WTC11 (cell line): ENCODE results near the gene DAB1. TPM values are rescaled to one million over a fixed set of nuclear protein-coding genes. Genes with fewer than 3 reads are reported as not detected.

Experiments
- ATAC-seq: fragments of 200-7000 bp; cut with Tn5 transposase; 2 replicates; pipeline ENCODE4 v1.10.0; 2021; ENCODE audit warnings: mild to moderate bottlenecking, moderate library complexity
- CTCF ChIA-PET: fragments of 300-600 bp; sonication (Branson Sonifier 250); formaldehyde crosslinking; loops from one replicate; lab custom pipeline; 2021; ENCODE audit warnings: antibody characterized with exemption; lab: Charles Lee
- POLR2A ChIA-PET: fragments of 350-600 bp; sonication (Branson Sonifier 250); formaldehyde crosslinking; loops from one replicate; lab custom pipeline; 2021; ENCODE audit warnings: antibody characterized with exemption; lab: Charles Lee
- DNase-seq: peaks from one replicate; pipeline ENCODE4 v3.0.0; 2021; ENCODE audit warnings: low spot score
- H3K27ac Mint-ChIP-seq: 2 replicates; pipeline ENCODE4 v1.8.0; 2021; ENCODE audit warnings: mixed read lengths
- H3K27me3 Mint-ChIP-seq: 2 replicates; pipeline ENCODE4 v1.8.0; 2021; ENCODE audit warnings: low read depth, mild to moderate bottlenecking, moderate library complexity, mixed read lengths
- H3K36me3 Mint-ChIP-seq: 2 replicates; pipeline ENCODE4 v1.8.0; 2021; ENCODE audit warnings: mixed read lengths
- H3K4me1 Mint-ChIP-seq: 2 replicates; pipeline ENCODE4 v1.8.0; 2022; ENCODE audit warnings: mixed read lengths
- H3K4me3 Mint-ChIP-seq: 2 replicates; pipeline ENCODE4 v1.8.0; 2021; ENCODE audit warnings: mild to moderate bottlenecking, moderate library complexity, mixed read lengths
- H3K9me3 Mint-ChIP-seq: 2 replicates; pipeline ENCODE4 v1.8.0; 2021; ENCODE audit warnings: mixed read lengths
- CREM ChIP-seq: sonication (generic); formaldehyde crosslinking; IDR thresholded peaks from 2 replicates; pipeline ENCODE4 v1.8.1; 2022; ENCODE audit warnings: mild to moderate bottlenecking, missing genetic modification reagents, moderate library complexity
- CTCF ChIP-seq: fragments of 200-600 bp; IDR thresholded peaks from 2 replicates; pipeline ENCODE4 v1.8.0; 2022; ENCODE audit warnings: antibody characterized with exemption
- E2F5 ChIP-seq: sonication (generic); formaldehyde crosslinking; IDR thresholded peaks from 2 replicates; pipeline ENCODE4 v1.8.1; 2022; ENCODE audit warnings: mild to moderate bottlenecking, moderate library complexity, missing genetic modification reagents
- FOXJ3 ChIP-seq: sonication (generic); formaldehyde crosslinking; IDR thresholded peaks from 2 replicates; pipeline ENCODE4 v1.9.0; 2021; ENCODE audit warnings: missing genetic modification reagents, mild to moderate bottlenecking, borderline replicate concordance
- GABPB1 ChIP-seq: sonication (generic); formaldehyde crosslinking; IDR thresholded peaks from 2 replicates; pipeline ENCODE4 v1.8.1; 2023; ENCODE audit warnings: mild to moderate bottlenecking, missing genetic modification reagents
- GRHL2 ChIP-seq: fragments of 250-450 bp; sonication (Bioruptor Pico); IDR thresholded peaks from 2 replicates; pipeline ENCODE4 v1.8.0; 2022; ENCODE audit warnings: mild to moderate bottlenecking, moderate library complexity; ENCODE audit not compliant: insufficient replicate concordance, severe bottlenecking
- KAT7 ChIP-seq: sonication (generic); formaldehyde crosslinking; IDR thresholded peaks from 2 replicates; pipeline ENCODE4 v1.8.1; 2023; ENCODE audit warnings: missing genetic modification reagents, mild to moderate bottlenecking, borderline replicate concordance
- MAX ChIP-seq: sonication (generic); formaldehyde crosslinking; IDR thresholded peaks from 2 replicates; pipeline ENCODE4 v1.8.0; 2022; ENCODE audit warnings: mild to moderate bottlenecking, missing genetic modification reagents
- NFATC4 ChIP-seq: fragments of 250-450 bp; sonication (Bioruptor Pico); IDR thresholded peaks from 2 replicates; pipeline ENCODE4 v1.9.0; 2021; ENCODE audit warnings: mild to moderate bottlenecking
- NR3C1 ChIP-seq: sonication (generic); formaldehyde crosslinking; conservative IDR thresholded peaks from 2 replicates; pipeline ENCODE4 v1.8.1; 2023; ENCODE audit warnings: low read depth, mild to moderate bottlenecking, missing genetic modification reagents
- PRRX2 ChIP-seq: fragments of 250-450 bp; sonication (Bioruptor Pico); IDR thresholded peaks from 2 replicates; pipeline ENCODE4 v1.8.0; 2021; ENCODE audit warnings: mild to moderate bottlenecking
- SMAD4 ChIP-seq: sonication (generic); formaldehyde crosslinking; IDR thresholded peaks from 2 replicates; pipeline ENCODE4 v1.8.0; 2022; ENCODE audit warnings: mild to moderate bottlenecking, missing genetic modification reagents
- TP53 ChIP-seq: sonication (generic); formaldehyde crosslinking; IDR thresholded peaks from 2 replicates; pipeline ENCODE4 v1.8.1; 2023; ENCODE audit warnings: mild to moderate bottlenecking, missing genetic modification reagents
- ZNF232 ChIP-seq: sonication (generic); formaldehyde crosslinking; IDR thresholded peaks from 2 replicates; pipeline ENCODE4 v1.8.0; 2022; ENCODE audit warnings: mild to moderate bottlenecking, missing genetic modification reagents
- ZNF423 ChIP-seq: fragments of 250-450 bp; sonication (Bioruptor Pico); IDR thresholded peaks from 2 replicates; pipeline ENCODE4 v2.1.2; 2022; ENCODE audit warnings: mild to moderate bottlenecking, moderate library complexity
- total RNA-seq: library from RNA; stranded (reverse); gene quantifications from 3 replicates; pipeline ENCODE4 v1.2.3, GENCODE V29; 2021
- TF ChIP-seq, protein P1 (sequence below): fragments of 250-450 bp; sonication (Bioruptor Pico); conservative IDR thresholded peaks from 2 replicates; pipeline ENCODE4 v1.9.0; 2021; ENCODE audit warnings: mild to moderate bottlenecking
- TF ChIP-seq, protein P2 (sequence below): sonication (generic); formaldehyde crosslinking; IDR thresholded peaks from 2 replicates; pipeline ENCODE4 v1.8.1; 2023; ENCODE audit warnings: mild to moderate bottlenecking, missing genetic modification reagents, borderline replicate concordance
- TF ChIP-seq, protein P3 (sequence below): sonication (generic); formaldehyde crosslinking; IDR thresholded peaks from 2 replicates; pipeline ENCODE4 v1.8.1; 2023; ENCODE audit warnings: mild to moderate bottlenecking, moderate library complexity, missing genetic modification reagents

DAB1 gene
- total RNA-seq, 1 experiment from 2014 or later: 10.7 TPM

DNA sequence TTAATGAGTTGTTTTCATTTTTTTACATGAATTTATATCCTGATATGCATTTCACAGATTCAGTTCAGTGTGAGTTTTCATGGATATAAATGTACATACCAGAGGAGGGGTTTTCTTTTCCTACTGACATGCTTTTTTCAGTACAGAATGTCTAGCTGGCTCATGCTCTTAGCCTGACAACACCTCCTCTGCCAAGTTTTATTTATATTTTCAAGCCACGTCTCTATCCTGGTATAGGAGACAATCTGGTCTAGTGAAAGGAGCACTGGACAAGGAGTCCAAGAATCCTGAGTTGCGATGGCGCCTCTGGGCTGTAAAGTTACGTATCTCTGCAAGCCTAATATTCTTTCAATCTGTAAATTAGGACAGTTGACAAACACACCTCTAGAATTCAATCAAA is 4.9 kb downstream of the DAB1 start:
- Mint-ChIP-seq H3K4me1 (peaks cover 17% of the 10 kb centered on the region), H3K36me3 (no peaks in the 10 kb centered on the region), H3K27ac (no peak overlapping the region), H3K9me3 (no peaks in the 10 kb centered on the region), H3K4me3 (no peak overlapping the region), H3K27me3 (peaks cover 14% of the 10 kb centered on the region)
- no peak for TF ChIP-seq PRRX2 (CRISPR knock-in tag)
- TF ChIP-seq CREM (CRISPR knock-in tag): no peak
- TF ChIP-seq, protein P1, sequence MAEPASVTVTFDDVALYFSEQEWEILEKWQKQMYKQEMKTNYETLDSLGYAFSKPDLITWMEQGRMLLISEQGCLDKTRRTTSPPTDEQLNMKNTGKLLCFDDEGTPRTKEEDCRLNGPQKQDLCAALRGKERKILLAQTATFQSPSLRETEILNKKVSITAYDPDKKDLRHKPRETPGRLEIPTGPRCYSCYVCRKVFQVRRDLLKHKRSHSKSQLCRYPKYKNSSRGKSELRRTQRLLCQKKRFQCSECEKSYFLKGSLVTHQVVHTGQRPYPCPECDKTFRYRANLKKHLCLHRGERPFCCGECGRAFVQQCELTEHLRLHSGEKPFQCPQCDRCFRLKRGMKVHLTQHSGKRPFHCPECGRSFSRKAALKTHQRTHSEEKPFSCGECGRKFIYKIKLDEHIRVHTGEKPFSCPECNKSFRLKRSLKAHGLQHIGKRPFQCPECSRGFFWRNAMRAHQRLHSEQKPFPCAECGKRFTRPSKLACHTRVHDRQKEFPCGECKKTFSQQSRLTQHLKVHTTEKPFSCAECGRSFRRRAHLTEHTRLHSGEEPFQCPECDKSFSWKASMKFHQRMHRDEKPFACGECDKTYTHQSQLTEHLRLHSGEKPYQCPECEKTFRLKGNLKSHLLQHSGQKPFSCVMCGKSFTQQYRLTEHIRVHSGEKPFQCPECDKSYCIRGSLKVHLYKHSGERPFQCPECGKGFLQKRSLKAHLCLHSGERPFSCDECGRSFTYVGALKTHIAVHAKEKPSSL (CRISPR knock-in tag): no peak
- no peak for TF ChIP-seq MAX (CRISPR knock-in tag)
- TF ChIP-seq KAT7 (CRISPR knock-in tag): no peak
- no peak for TF ChIP-seq NFATC4 (CRISPR knock-in tag)
- TF ChIP-seq, protein P2, sequence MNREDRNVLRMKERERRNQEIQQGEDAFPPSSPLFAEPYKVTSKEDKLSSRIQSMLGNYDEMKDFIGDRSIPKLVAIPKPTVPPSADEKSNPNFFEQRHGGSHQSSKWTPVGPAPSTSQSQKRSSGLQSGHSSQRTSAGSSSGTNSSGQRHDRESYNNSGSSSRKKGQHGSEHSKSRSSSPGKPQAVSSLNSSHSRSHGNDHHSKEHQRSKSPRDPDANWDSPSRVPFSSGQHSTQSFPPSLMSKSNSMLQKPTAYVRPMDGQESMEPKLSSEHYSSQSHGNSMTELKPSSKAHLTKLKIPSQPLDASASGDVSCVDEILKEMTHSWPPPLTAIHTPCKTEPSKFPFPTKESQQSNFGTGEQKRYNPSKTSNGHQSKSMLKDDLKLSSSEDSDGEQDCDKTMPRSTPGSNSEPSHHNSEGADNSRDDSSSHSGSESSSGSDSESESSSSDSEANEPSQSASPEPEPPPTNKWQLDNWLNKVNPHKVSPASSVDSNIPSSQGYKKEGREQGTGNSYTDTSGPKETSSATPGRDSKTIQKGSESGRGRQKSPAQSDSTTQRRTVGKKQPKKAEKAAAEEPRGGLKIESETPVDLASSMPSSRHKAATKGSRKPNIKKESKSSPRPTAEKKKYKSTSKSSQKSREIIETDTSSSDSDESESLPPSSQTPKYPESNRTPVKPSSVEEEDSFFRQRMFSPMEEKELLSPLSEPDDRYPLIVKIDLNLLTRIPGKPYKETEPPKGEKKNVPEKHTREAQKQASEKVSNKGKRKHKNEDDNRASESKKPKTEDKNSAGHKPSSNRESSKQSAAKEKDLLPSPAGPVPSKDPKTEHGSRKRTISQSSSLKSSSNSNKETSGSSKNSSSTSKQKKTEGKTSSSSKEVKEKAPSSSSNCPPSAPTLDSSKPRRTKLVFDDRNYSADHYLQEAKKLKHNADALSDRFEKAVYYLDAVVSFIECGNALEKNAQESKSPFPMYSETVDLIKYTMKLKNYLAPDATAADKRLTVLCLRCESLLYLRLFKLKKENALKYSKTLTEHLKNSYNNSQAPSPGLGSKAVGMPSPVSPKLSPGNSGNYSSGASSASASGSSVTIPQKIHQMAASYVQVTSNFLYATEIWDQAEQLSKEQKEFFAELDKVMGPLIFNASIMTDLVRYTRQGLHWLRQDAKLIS (CRISPR knock-in tag): no peak
- no peak for TF ChIP-seq NR3C1
- TF ChIP-seq GABPB1 (CRISPR knock-in tag): no peak
- no peak for TF ChIP-seq ZNF232 (CRISPR knock-in tag)
- TF ChIP-seq ZNF423 (CRISPR knock-in tag): no peak
- no peak for TF ChIP-seq SMAD4 (CRISPR knock-in tag)
- no peak for TF ChIP-seq TP53 (CRISPR knock-in tag)
- no peak for TF ChIP-seq CTCF
- no peak for TF ChIP-seq E2F5
- TF ChIP-seq FOXJ3 (CRISPR knock-in tag): no peak
- TF ChIP-seq, protein P3, sequence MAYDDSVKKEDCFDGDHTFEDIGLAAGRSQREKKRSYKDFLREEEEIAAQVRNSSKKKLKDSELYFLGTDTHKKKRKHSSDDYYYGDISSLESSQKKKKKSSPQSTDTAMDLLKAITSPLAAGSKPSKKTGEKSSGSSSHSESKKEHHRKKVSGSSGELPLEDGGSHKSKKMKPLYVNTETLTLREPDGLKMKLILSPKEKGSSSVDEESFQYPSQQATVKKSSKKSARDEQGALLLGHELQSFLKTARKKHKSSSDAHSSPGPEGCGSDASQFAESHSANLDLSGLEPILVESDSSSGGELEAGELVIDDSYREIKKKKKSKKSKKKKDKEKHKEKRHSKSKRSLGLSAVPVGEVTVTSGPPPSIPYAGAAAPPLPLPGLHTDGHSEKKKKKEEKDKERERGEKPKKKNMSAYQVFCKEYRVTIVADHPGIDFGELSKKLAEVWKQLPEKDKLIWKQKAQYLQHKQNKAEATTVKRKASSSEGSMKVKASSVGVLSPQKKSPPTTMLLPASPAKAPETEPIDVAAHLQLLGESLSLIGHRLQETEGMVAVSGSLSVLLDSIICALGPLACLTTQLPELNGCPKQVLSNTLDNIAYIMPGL (CRISPR knock-in tag): no peak
- TF ChIP-seq GRHL2 (CRISPR knock-in tag): no peak
- POLR2A ChIA-PET: no interaction called here
- ATAC-seq: no peak
- DNase-seq: no peak
- CTCF ChIA-PET: no interaction called here
